ENCODE data around the gene BAHD1.

GRCh38 chr15:40474581-40474980 lies 33.8 kb downstream of the BAHD1 start:
- no peak for TF ChIP-seq YY1 (IDR thresholded peaks at IDR 0.05; ENCODE audit: insufficient read depth, insufficient read length)
- no peak for TF ChIP-seq SUZ12 (IDR thresholded peaks at IDR 0.05; ENCODE audit: extremely low read depth, insufficient read depth, insufficient read length)

Data from NT2/D1 (cell line).